ENCODE measurements around the gene TMC2. TPM values are rescaled to one million over a fixed set of nuclear protein-coding genes. Genes with fewer than 3 reads are reported as not detected.

The TMC2 gene
- total and polyA plus RNA-seq, 10 donors: 0.07 to 1.2 (median 0.13) TPM; not detected in 2

GRCh38 chr20:2538356-2538755 lies 2.0 kb downstream of the TMC2 start:
- Histone ChIP-seq H3K27me3 (replicated peaks in 1 of 7) (peaks cover 0 to 79% (median 0%) of the 10 kb centered on the region in 7 donors), H3K4me3 (no peak overlapping the region), H3K36me3 (no peaks in the 10 kb centered on the region), H3K4me1 (no peaks in the 10 kb centered on the region), H3K27ac (no peak overlapping the region), H3K9me3 (no peaks in the 10 kb centered on the region)
- DNase-seq: no peak
- intact Hi-C loops (cut with DNase I; ENCODE audit: low total_unique reads): no loop called here
- WGBS, 5 donors: 76 to 87% (median 82%) methylated on average over 12 of the region's 12 CpGs
- TF ChIP-seq POLR2AphosphoS5 (IDR thresholded peaks at IDR 0.05) (no peak), POLR2A (IDR thresholded peaks at IDR 0.05) (no peak)
- TF ChIP-seq, protein P1, sequence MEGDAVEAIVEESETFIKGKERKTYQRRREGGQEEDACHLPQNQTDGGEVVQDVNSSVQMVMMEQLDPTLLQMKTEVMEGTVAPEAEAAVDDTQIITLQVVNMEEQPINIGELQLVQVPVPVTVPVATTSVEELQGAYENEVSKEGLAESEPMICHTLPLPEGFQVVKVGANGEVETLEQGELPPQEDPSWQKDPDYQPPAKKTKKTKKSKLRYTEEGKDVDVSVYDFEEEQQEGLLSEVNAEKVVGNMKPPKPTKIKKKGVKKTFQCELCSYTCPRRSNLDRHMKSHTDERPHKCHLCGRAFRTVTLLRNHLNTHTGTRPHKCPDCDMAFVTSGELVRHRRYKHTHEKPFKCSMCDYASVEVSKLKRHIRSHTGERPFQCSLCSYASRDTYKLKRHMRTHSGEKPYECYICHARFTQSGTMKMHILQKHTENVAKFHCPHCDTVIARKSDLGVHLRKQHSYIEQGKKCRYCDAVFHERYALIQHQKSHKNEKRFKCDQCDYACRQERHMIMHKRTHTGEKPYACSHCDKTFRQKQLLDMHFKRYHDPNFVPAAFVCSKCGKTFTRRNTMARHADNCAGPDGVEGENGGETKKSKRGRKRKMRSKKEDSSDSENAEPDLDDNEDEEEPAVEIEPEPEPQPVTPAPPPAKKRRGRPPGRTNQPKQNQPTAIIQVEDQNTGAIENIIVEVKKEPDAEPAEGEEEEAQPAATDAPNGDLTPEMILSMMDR (IDR thresholded peaks at IDR 0.05 in 8 of 11, conservative IDR thresholded peaks at IDR 0.05 in 3 of 11): no peak

GRCh38 chr20:2538931-2539720 lies 2.8 kb downstream of the TMC2 start:
- TF ChIP-seq, protein P1 (IDR thresholded peaks at IDR 0.05 in 8 of 11, conservative IDR thresholded peaks at IDR 0.05 in 3 of 11): no peak
- TF ChIP-seq POLR2A (IDR thresholded peaks at IDR 0.05) (no peak), POLR2AphosphoS5 (IDR thresholded peaks at IDR 0.05) (no peak)
- H3K27ac ChIP-seq: no peak overlapping the region
- intact Hi-C loops (cut with DNase I; ENCODE audit: low total_unique reads): no loop called here
- H3K4me3 ChIP-seq: no peak overlapping the region
- peaks cover 0 to 76% (median 0%) of the 10 kb centered on the region in 7 donors for H3K27me3 ChIP-seq (replicated peaks in 1 of 7)
- DNase-seq: no peak
- no peaks in the 10 kb centered on the region for H3K9me3 ChIP-seq
- no peaks in the 10 kb centered on the region for H3K36me3 ChIP-seq
- no peaks in the 10 kb centered on the region for H3K4me1 ChIP-seq
- WGBS, 5 donors: 62 to 73% (median 64%) methylated on average over 8 of the region's 8 CpGs

- 83 to 92% (median 88%) methylated on average over 2 of the region's 2 CpGs for WGBS, 5 donors
- H3K27me3 ChIP-seq (replicated peaks in 1 of 7): peaks cover 0 to 62% (median 0%) of the 10 kb centered on the region in 7 donors
- TF ChIP-seq, protein P1 (IDR thresholded peaks at IDR 0.05 in 8 of 11, conservative IDR thresholded peaks at IDR 0.05 in 3 of 11): no peak
- TF ChIP-seq POLR2A (IDR thresholded peaks at IDR 0.05): no peak
- no peak for TF ChIP-seq POLR2AphosphoS5 (IDR thresholded peaks at IDR 0.05)
Observed at GRCh38 chr20:2541940-2542339, 5.6 kb downstream of the TMC2 start.

DNA sequence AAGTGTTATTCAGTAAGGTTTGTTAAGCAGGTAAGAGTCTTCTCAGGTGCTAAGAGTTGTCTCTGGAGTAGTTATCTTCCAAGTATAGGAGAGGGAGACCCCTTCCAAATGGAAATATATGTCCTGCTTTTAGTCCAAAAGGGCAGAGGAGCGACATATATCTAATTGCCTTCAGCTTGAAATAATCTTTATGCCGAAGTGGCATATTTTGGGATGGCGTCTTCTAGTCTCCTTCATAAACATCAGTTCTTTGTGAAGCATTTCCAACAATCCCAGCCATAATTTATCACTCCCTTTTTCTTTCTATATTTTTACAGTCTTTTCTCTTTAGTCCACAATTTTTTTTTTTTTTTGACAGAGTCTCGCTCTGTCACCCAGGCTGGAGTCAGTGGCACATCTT lies 6.0 kb downstream of the TMC2 start:
- H3K4me1 ChIP-seq: no peaks in the 10 kb centered on the region
- DNase-seq: no peak
- H3K4me3 ChIP-seq: no peak overlapping the region
- no peak overlapping the region for H3K27ac ChIP-seq
- WGBS, 5 donors: 82 to 92% (median 91%) methylated on average over 4 of the region's 4 CpGs
- no peaks in the 10 kb centered on the region for H3K9me3 ChIP-seq
- TF ChIP-seq POLR2AphosphoS5 (IDR thresholded peaks at IDR 0.05): no peak
- no peak for TF ChIP-seq POLR2A (IDR thresholded peaks at IDR 0.05)
- TF ChIP-seq, protein P1 (IDR thresholded peaks at IDR 0.05 in 8 of 11, conservative IDR thresholded peaks at IDR 0.05 in 3 of 11): no peak
- H3K36me3 ChIP-seq: no peaks in the 10 kb centered on the region
- peaks cover 0 to 58% (median 0%) of the 10 kb centered on the region in 7 donors for H3K27me3 ChIP-seq (replicated peaks in 1 of 7)
- intact Hi-C loops (cut with DNase I; ENCODE audit: low total_unique reads): no loop called here

More at GRCh38 chr20:2541940-2542339, 5.6 kb downstream of the TMC2 start:
- H3K27ac ChIP-seq: no peak overlapping the region
- no peak overlapping the region for H3K4me3 ChIP-seq
- H3K9me3 ChIP-seq: no peaks in the 10 kb centered on the region
- intact Hi-C loops (cut with DNase I; ENCODE audit: low total_unique reads): no loop called here
- H3K4me1 ChIP-seq: no peaks in the 10 kb centered on the region
- no peak for DNase-seq
- no peaks in the 10 kb centered on the region for H3K36me3 ChIP-seq

Data from spleen (tissue), 11 donors.